SIG-M5 (cell line): Measurements from ENCODE around the gene UGT1A8.
"Not testable (repeated sequence)": the region's sequence is repeated elsewhere in the genome, so short reads cannot be mapped to it uniquely, and the experiment has no call there.

ENCODE experiments used
- DNase-seq: peaks from one replicate; lab custom pipeline; 2025; lab: John Stamatoyannopoulos, UW

UGT1A8 gene

GRCh38 chr2:233728723-233729301, 111.4 kb downstream of the UGT1A8 start, which contains the start of gene UGT1A3:
Gene UGT1A3 (plus strand): TSS chr2:233729042. CDS start chr2:233729127, 85 bp downstream.
- DNase-seq = no peak

- not testable (repeated sequence) for DNase-seq
Measured at GRCh38 chr2:233736868-233737653, 119.6 kb downstream of the UGT1A8 start.

- DNase-seq = no peak
Measured at GRCh38 chr2:233740870-233741269, 123.4 kb downstream of the UGT1A8 start.

GRCh38 chr2:233743464-233744259, 126.2 kb downstream of the UGT1A8 start:
- DNase-seq = no peak

- no peak for DNase-seq
Measured at GRCh38 chr2:233745073-233745755, 127.8 kb downstream of the UGT1A8 start.

GRCh38 chr2:233745838-233746237, 128.4 kb downstream of the UGT1A8 start:
- DNase-seq = not testable (repeated sequence)

GRCh38 chr2:233746475-233747282, 129.2 kb downstream of the UGT1A8 start:
- no peak for DNase-seq

- DNase-seq = no peak
Measured at GRCh38 chr2:233747283-233747544, 129.8 kb downstream of the UGT1A8 start.

GRCh38 chr2:233750689-233751088, 133.3 kb downstream of the UGT1A8 start:
- not testable (repeated sequence) for DNase-seq

- DNase-seq = not testable (repeated sequence)
Measured at GRCh38 chr2:233751212-233752009, 134.0 kb downstream of the UGT1A8 start.

GRCh38 chr2:233754872-233755611, 137.6 kb downstream of the UGT1A8 start:
- no peak for DNase-seq

- DNase-seq = no peak
Measured at GRCh38 chr2:233756429-233757081, 139.1 kb downstream of the UGT1A8 start.

GRCh38 chr2:233758141-233758540, 140.7 kb downstream of the UGT1A8 start:
- no peak for DNase-seq

- no peak for DNase-seq
Measured at GRCh38 chr2:233758849-233759248, 141.4 kb downstream of the UGT1A8 start.

GRCh38 chr2:233760043-233760442, 142.6 kb downstream of the UGT1A8 start, which contains the start of gene UGT1A1:
Gene UGT1A1 (plus strand): TSS chr2:233760270. CDS start chr2:233760288, 18 bp downstream.
- DNase-seq = no peak

GRCh38 chr2:233761040-233761769, 143.8 kb downstream of the UGT1A8 start:
- no peak for DNase-seq

- DNase-seq = no peak
Measured at GRCh38 chr2:233764264-233764663, 146.8 kb downstream of the UGT1A8 start.

- DNase-seq = no peak
Measured at GRCh38 chr2:233764761-233765160, 147.3 kb downstream of the UGT1A8 start.

GRCh38 chr2:233766416-233766815, 149.0 kb downstream of the UGT1A8 start:
- DNase-seq = no peak
